ENCODE measurements around the gene GNAO1.

- TF ChIP-seq ARNT (IDR thresholded peaks at IDR 0.05) (no peak), FOXM1 (IDR thresholded peaks at IDR 0.05; ENCODE audit: borderline replicate concordance) (no peak), SP1 (IDR thresholded peaks at IDR 0.05) (no peak), NFRKB (IDR thresholded peaks at IDR 0.05) (no peak)
These were observed 146.6 kb downstream of the GNAO1 start for GRCh38 chr16:56337858-56338325.
